HepG2 (cell line): ENCODE results near the gene ABCC3. TPM values are rescaled to one million over a fixed set of nuclear protein-coding genes. Genes with fewer than 3 reads are reported as not detected.

ENCODE experiments used
- CBFB ChIP-seq: sonication (generic); formaldehyde crosslinking; IDR thresholded peaks from 2 replicates; pipeline ENCODE4 v1.4.0; 2020; ENCODE audit warnings: missing genetic modification reagents
- CENPT ChIP-seq: sonication (generic); formaldehyde crosslinking; IDR thresholded peaks from 2 replicates; pipeline ENCODE4 v1.8.0; 2022; ENCODE audit warnings: low read depth, mild to moderate bottlenecking, moderate library complexity, missing genetic modification reagents
- KAT2B ChIP-seq: fragments of 150-350 bp; IDR thresholded peaks from 2 replicates; pipeline ENCODE4 v1.6.1; 2014; ENCODE audit warnings: low read depth, low read length, borderline replicate concordance
- KLF12 ChIP-seq: sonication (generic); formaldehyde crosslinking; IDR thresholded peaks from 2 replicates; pipeline ENCODE4 v1.4.0; 2020; ENCODE audit warnings: missing genetic modification reagents, borderline replicate concordance
- MAFF ChIP-seq: IDR thresholded peaks from 2 replicates; pipeline ENCODE4 v1.6.1; 2011; ENCODE audit warnings: low read depth, low read length, improper control_type of control experiment
- SRSF1 ChIP-seq: fragments of 200-400 bp; formaldehyde crosslinking; optimal IDR thresholded peaks from 2 replicates; pipeline ENCODE3; 2017; ENCODE audit warnings: mild to moderate bottlenecking, low read depth, low read length, moderate library complexity
- STAG1 ChIP-seq: sonication (generic); formaldehyde crosslinking; IDR thresholded peaks from 2 replicates; pipeline ENCODE4 v1.4.0; 2020; ENCODE audit warnings: missing genetic modification reagents
- ZFP37 ChIP-seq: sonication (generic); formaldehyde crosslinking; IDR thresholded peaks from 2 replicates; pipeline ENCODE4 v1.4.0; 2020; ENCODE audit warnings: missing genetic modification reagents, borderline replicate concordance
- ZNF616 ChIP-seq: sonication (generic); formaldehyde crosslinking; IDR thresholded peaks from 2 replicates; pipeline ENCODE4 v1.5.0; 2020; ENCODE audit warnings: low read depth, mild to moderate bottlenecking, missing genetic modification reagents
- ZNF761 ChIP-seq: sonication (generic); formaldehyde crosslinking; conservative IDR thresholded peaks from 2 replicates; pipeline ENCODE4 v1.4.0; 2020; ENCODE audit warnings: mild to moderate bottlenecking, missing genetic modification reagents
- polyA plus RNA-seq, 8 experiments: library from polyadenylated mRNA; depleted of rRNA in 3 of 8; stranded (reverse) in 7 of 8; unstranded in 1 of 8; fragments of >200 nt; fragmentation: Illumina TruSeq in 4 of 8; extraction: Trizol in 4 of 8; gene quantifications; 2 replicates each; pipeline versions ENCODE4 v1.2.1 to v1.2.3, GENCODE V29; 2011 to 2016; ENCODE audit warnings: low read depth in 4 of 8, missing spikeins in 1 of 8, mixed read lengths in 1 of 8; ENCODE audit not compliant: insufficient read depth in 1 of 8
- total RNA-seq, 5 experiments: library from RNA; depleted of rRNA; stranded (reverse); fragments of >200 nt; fragmentation: Illumina TruSeq; extraction: Trizol; gene quantifications; 2 replicates each; pipeline ENCODE4 v1.2.3, GENCODE V29; 2016; ENCODE audit warnings: low read depth in 1 of 5
- TF ChIP-seq, protein P1 (sequence below): sonication (generic); formaldehyde crosslinking; IDR thresholded peaks from 2 replicates; pipeline ENCODE4 v1.4.0; 2020; ENCODE audit warnings: mild to moderate bottlenecking, missing genetic modification reagents
- TF ChIP-seq, protein P2 (sequence below): sonication (generic); formaldehyde crosslinking; IDR thresholded peaks from 2 replicates; pipeline ENCODE4 v1.5.1; 2020; ENCODE audit warnings: mild to moderate bottlenecking, missing genetic modification reagents

The ABCC3 gene
- total and polyA plus RNA-seq, 2 of the 13 experiments (the other 11 are each of a cell fraction or from before 2014, with no cell fraction given): 25.2 to 50.7 TPM

DNA sequence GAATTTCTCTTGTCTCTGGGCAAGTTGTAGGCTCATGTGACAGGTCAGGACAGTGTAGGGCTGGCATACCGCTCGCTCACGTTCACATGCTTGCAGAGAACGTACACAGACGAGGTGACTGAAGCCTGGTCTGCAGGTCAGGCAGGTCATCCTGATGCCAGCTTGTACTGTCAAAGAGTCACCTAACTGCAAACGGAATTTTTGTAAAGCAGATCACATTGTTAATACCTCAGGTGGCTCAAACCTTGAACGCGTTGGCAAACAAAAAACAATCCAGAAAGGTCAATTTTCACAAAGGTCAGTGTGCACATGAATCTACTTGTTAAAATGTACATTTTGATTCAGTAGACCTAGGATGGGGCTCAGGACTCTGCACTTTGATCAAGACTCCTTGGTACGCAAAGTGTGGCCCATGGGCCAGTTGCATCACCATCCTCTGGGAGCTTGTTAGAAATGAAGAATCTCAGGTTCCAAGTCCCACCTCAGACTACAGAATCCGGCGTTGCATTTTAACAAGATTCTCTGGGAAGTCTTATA lies 44.4 kb downstream of the ABCC3 start (continued):
- no peak for TF ChIP-seq KAT2B
- no peak for TF ChIP-seq SRSF1
- TF ChIP-seq ZFP37 (CRISPR knock-in tag): no peak
- TF ChIP-seq STAG1 (CRISPR knock-in tag): no peak; the same call in 1 of the 2 replicates
- no peak for TF ChIP-seq ZNF616
- TF ChIP-seq CENPT (CRISPR knock-in tag): no peak
- TF ChIP-seq MAFF: no peak
- TF ChIP-seq ZNF761: no peak
- TF ChIP-seq KLF12: no peak
- TF ChIP-seq CBFB: no peak
- TF ChIP-seq, protein P1, sequence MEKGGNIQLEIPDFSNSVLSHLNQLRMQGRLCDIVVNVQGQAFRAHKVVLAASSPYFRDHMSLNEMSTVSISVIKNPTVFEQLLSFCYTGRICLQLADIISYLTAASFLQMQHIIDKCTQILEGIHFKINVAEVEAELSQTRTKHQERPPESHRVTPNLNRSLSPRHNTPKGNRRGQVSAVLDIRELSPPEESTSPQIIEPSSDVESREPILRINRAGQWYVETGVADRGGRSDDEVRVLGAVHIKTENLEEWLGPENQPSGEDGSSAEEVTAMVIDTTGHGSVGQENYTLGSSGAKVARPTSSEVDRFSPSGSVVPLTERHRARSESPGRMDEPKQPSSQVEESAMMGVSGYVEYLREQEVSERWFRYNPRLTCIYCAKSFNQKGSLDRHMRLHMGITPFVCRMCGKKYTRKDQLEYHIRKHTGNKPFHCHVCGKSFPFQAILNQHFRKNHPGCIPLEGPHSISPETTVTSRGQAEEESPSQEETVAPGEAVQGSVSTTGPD (CRISPR knock-in tag): no peak
- TF ChIP-seq, protein P2, sequence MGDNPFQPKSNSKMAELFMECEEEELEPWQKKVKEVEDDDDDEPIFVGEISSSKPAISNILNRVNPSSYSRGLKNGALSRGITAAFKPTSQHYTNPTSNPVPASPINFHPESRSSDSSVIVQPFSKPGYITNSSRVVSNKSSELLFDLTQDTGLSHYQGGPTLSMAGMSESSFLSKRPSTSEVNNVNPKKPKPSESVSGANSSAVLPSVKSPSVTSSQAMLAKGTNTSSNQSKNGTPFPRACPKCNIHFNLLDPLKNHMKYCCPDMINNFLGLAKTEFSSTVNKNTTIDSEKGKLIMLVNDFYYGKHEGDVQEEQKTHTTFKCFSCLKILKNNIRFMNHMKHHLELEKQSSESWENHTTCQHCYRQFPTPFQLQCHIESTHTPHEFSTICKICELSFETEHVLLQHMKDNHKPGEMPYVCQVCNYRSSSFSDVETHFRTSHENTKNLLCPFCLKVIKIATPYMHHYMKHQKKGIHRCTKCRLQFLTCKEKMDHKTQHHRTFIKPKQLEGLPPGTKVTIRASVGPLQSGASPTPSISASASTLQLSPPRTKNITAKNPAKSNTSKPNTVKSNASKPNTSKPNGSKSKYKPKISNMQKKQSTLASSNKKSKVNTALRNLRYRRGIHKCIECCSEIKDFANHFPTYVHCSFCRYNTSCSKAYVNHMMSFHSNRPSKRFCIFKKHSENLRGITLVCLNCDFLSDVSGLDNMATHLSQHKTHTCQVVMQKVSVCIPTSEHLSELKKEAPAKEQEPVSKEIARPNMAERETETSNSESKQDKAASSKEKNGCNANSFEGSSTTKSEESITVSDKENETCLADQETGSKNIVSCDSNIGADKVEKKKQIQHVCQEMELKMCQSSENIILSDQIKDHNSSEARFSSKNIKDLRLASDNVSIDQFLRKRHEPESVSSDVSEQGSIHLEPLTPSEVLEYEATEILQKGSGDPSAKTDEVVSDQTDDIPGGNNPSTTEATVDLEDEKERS (CRISPR knock-in tag): no peak
